ENCODE measurements around the gene OLR1.
"Not testable (repeated sequence)": the region's sequence is repeated elsewhere in the genome, so short reads cannot be mapped to it uniquely, and the experiment has no call there.

Gene OLR1

GRCh38 chr12:10190558-10191388, 18.8 kb upstream of the OLR1 start:
- peak; percentile 10 for DNase-seq

GRCh38 chr12:10189653-10190052, 17.7 kb upstream of the OLR1 start:
- no peak for DNase-seq

DNA sequence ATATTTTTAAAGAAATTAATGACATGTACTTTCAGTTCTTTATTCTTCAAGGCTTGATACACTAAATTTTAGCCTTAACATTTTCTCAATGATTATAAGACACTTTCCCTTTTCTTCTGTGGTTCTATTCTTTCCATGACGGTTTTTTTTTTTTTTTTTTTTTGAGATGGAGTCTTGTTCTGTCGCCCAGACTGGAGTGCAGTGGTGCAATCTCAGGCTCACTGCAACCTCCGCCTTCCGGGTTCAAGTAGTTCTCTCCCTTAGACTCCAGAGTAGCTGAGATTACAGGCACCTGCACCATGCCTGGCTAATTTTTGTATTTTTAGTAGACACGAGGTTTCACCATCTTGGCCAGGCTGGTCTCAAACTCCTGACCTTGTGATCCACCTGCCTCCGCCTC, 15.0 kb upstream of the OLR1 start:
- not testable (repeated sequence) for DNase-seq

DNA sequence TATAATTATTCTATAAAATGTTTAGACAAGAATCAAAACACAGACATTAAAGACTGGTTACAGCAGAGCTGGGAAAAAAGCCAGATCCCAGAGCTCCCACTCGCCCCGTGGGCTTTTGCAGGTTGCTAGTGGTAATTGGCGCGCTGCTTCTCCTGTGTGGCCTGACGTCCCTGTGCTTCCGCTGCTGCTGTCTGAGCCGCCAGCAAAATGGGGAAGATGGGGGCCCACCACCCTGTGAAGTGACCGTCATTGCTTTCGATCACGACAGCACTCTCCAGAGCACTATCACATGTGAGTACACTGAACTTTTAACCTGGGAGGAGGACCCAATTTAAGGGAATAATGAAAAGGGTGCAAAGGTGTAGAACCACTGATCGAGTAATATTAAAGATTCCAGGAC, 14.4 kb upstream of the OLR1 start:
- DNase-seq: no peak

- DNase-seq: no peak
Measured at GRCh38 chr12:10184261-10184843, 12.4 kb upstream of the OLR1 start.

DNA sequence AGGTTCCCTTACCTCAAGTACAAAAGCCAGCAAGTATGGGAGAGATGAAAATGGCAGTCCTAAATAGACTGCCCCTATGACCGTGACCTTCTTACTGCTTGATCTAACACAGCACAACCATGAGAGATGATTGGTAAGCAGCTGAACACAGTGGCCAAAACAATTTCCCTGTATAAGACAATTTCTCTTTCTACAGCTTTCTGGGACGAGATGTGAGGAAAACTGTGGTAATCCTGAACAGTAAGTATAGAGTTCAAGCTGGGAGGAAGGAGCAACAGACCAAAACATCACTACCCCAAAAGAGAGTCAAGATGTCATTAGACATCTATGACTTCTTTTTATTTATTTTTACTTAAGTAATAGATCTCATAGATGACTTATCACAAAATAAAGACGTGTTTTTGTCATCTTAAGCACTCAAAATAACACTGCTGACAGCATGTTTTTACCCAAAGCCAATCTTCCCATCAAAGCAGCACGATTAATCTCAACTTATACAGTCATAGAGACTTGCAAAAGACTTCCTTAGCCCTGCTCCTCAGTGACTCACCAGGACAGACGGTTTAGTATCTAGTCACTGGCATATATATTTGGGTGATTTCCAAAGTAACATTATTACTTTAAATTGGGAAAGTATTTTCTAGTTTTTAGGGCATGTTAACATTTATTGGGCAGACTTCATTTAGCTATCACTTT, 10.6 kb upstream of the OLR1 start:
- no peak for DNase-seq

DNA sequence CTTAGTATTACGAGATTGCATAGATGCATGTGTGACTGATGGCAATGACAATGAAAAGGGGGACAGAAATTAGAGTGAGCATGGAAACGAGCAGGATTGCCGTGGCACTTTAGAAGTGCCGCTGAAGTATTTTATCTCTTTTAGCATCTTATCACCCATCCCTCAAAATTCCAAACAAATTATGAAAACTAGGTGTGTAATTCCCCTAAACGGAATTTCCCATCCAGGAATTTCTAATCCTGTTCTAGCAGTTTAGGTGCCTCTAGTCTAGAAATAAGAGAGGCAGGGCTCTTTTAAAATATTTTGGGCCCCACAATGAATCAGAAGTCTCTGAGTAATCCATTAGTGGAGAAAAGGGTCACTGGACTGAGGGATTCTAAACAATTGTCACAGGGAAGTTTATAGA, 7.8 kb upstream of the OLR1 start:
- DNase-seq: no peak

DNA sequence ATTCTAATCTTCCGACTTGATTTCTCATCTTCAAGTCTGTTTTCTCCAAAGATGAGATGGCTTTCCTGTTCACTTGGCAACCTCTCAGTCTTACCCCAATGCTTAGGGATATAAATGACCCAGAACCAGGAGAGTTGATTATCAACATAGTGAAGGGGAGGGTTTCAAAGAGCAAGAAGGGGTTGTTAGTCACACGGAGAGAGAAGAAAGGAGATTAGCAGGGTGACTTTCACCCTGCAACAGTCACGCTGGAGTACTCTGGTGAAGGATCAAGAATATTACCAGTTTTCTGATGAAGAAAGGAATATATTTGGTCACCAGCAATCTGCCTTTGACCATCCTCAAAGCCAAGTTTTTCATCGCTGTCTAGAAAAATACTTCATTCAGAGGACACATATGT, 6.9 kb upstream of the OLR1 start, which contains the start of gene TMEM52B:
TSS of gene TMEM52B (plus strand) at position 212 of the 400 bp plus-strand sequence. CDS start 543 bp downstream, outside the sequence.
- no peak for DNase-seq

- no peak for DNase-seq
Measured at GRCh38 chr12:10175846-10176636, 4.1 kb upstream of the OLR1 start.

DNA sequence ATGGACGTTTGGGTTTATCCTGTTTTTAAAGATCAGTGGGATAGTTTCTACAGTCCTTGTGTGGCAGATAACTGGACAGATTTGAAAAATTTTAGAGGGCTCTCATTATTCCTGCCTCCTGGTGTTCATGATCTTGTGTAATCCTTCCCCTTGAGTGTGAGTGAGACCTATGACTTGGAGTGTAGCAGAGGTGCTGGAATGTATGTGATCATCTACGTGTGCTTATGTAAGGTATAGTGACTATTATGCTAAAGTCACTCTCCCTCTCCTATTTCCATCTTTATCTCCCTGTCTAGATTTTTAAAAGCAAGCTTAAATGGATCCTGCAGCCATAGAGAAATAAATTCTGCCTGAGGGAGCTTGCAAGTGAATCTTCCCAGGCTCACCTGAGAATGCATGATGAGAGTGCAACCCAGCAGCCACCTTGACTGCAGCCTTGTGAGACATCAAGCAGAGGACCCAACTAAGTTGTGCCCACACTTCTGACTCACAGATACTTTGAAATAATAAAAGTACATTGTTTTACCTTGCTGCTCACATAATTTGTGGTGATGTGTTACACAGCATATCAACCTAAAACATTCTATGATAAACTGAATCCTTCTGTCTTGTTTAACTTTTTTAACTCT, 3.2 kb upstream of the OLR1 start:
- DNase-seq: no peak

DNA sequence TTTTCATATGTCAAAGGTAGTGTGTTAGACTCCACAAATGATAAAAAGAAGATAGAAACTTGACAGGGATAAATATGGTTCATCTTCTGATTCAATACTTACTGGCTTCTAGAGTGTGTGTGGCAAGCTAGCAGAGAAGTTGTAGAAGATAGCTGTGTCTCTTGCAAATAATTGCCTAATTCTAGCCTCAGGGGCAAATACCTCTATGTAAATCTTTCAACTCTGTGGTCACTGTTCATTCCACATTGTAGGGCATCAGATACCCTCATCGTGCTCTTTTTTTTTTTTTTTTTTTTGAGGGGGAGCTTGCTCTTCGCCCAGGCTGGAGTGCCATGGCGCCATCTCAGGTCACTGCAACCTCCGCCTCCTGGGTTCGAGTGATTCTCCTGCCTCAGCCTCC, 1.7 kb downstream of the OLR1 start:
- no peak for DNase-seq

DNA sequence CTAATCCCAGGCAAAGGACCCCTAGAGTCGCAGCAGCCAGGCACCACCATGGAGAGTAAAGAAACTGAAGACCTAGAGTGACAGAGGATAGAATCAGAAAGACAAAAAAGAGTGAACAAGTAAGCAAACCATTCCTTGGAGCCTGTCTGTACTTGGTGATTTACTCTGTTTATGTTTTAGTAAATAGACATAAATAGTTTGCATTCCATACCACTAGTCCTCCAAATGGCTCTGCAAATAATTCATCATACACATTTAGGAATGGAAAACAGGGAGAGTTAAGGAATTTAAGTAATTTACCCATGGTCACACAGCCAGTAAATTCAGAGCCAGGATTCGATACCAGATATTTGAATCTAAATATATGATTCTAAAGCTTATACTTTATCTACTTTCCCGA, 2.8 kb downstream of the OLR1 start:
- no peak for DNase-seq

DNA sequence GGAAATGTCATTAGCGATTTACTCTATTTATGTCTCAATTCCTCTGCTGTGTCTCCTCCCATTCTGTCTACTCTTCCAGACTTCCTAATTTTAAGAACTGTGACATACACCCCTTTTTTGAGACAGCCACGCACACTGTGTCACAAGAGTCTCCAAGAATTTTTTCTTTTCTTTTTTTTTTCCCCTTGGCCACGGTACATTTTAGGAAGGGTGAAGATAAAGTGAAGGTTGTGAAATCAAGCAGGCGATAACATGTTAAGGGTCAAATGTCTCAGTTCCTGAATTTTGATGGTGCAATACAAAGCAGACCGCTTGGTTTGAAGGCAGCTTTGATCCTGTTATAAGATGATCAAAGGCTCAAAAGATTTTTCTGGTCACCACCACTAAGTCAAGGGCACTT, 4.3 kb downstream of the OLR1 start:
- no peak for DNase-seq

GRCh38 chr12:10165421-10165820, 6.5 kb downstream of the OLR1 start:
- no peak for DNase-seq

DNA sequence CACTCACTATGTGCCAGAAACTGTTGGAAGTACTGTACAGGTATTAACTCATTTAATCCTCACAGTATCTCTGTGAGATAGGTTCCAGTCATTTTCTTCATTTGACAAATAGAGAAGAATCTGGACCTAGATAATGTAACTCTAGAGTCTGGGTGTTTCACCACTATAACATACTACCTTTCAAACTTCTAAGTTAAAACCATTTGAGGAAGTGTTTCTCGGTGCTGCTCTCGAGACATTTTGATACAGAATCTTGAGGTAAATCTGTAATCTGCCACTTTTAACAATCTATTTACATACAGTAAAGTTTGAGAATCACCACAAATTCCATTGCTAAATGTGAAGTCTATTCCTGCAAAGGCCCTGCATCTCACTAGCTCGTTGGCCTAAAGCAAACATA, 8.8 kb downstream of the OLR1 start:
- DNase-seq: no peak

- DNase-seq: no peak
Measured at GRCh38 chr12:10160617-10161385, 11.1 kb downstream of the OLR1 start.

- no peak for DNase-seq
Measured at GRCh38 chr12:10159280-10159679, 12.7 kb downstream of the OLR1 start.

GRCh38 chr12:10158406-10158805, 13.5 kb downstream of the OLR1 start:
- DNase-seq: no peak

- DNase-seq: no peak
Measured at GRCh38 chr12:10155966-10156365, 16.0 kb downstream of the OLR1 start.

DNA sequence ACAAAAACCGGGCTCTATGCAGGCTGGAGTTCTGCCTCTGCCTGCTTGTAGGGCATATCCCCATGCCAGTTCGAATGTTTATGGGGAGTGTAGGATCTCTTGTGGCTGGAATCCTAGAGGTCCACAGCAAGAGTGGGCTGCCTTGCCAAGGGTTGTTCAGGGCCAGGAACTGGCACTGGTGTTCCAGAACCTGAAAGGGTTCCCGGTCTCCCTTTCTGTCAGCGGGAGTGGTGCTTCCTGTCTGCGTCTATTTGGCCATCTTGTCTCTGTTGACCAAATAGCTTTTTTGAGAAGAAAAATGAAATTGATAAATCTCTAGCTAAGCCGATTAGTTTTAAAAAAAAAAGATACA, 17.8 kb downstream of the OLR1 start:
- DNase-seq: no peak

DNA sequence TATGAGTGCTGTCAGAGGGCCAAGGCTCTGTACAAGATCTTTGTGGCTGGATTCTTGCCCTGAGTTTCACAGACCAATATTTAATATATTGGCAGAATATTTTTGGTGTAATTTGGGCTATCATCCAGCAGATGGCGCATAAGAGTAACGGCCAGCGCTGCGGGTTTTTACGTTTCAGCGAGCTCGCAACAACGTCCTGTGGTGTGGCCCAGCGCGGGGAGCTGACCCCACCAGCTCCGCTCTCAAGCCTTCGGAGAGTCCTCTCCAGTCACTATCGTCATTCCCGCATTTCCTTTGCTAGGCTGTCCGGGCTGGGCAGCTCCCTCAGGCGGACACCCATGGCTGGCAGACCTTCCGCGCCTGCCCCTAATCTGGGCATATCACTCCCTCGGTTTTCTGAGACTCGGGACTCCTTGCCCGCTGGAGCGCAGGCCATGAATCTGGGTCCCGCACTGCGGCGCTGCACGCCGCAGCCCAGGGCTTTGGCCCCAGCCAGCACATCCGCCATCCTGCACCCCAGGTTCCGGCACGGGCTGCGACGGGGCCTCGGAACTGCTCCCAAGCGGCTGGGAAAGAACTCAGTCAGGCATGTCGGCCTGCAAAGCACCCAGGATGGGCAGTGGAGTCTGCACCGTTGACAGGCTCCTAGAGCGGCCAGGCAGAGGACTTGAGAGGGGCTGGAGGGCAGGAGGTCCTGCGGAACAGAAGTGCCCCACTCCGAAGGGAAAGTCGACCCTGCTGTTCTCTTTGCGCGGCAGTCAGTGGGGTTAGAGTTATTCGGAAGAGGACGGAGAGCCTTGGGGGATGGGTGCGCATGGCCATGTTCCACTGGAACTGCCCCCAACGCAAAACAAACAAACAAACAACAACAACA, 18.4 kb downstream of the OLR1 start:
- peak; percentile 15 for DNase-seq

Measured in NCI-H2029 treated with DMSO at 0.1 percent for 48 hours (cell line).